Tongue (tissue), 2 donors: ENCODE data around the gene NDUFB1. TPM values are rescaled to one million over a fixed set of nuclear protein-coding genes. Genes with fewer than 3 reads are reported as not detected.

Experiments used
- DNase-seq: peaks from one replicate; pipeline ENCODE4 v3.0.0-alpha.2; 2015
- total RNA-seq: library from RNA; depleted of rRNA; stranded (reverse); fragments of >200 nt; gene quantifications from one replicate; pipeline ENCODE4 v1.2.3, GENCODE V29; 2014

The NDUFB1 gene
- total RNA-seq, 1 donor from 2014 or later: 209 TPM

DNA sequence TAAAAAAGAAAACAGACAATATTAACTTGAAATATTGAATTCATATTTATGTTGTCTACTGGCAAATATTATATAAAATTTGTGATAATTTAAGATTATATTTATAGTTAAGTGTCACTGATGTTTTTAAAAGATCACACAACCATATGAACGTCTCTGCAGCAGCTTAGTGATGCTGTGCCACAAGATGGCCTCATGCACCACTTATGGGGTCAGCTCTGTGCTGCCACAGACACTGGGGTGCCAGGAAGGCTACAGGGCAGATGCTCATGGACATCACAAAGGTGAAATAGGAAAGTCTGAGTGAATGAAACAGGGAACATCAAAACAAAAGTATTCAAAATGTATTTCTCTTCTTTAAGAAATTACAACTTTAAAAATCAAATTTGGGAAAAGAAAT lies 28.2 kb downstream of the NDUFB1 start:
- no peak for DNase-seq

DNA sequence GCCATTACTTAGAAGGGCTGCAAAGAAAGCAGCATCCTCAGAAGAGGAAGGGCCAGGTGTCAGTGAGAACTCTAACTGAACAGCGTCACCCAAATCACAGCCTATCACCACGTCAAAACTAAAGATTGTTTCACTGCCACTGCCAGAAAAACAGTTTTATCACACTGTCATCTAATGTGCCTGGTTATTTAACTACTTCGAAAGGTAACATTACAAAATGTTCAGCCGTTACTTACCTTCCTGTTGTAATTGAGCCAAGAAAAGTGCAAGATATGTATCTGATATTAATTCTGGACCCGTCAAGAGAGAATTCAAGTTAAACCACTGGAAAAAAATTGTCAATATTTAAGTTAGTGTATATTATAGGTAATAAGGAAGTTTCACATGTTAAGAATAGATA lies 33.0 kb downstream of the NDUFB1 start:
- no peak for DNase-seq

- no peak for DNase-seq
Measured at GRCh38 chr14:92074555-92074954, 47.0 kb downstream of the NDUFB1 start.

Other genes with a start within 250 kb of the NDUFB1 start
- gene FBLN5, start 174.0 kb downstream of the NDUFB1 start, total RNA-seq: 65.3 TPM
- 64.5 TPM for gene TRIP11, start 81.6 kb downstream of the NDUFB1 start, total RNA-seq
- gene ATXN3, start 15.1 kb downstream of the NDUFB1 start, total RNA-seq: 56.2 TPM
- 36.5 TPM for gene CPSF2, start 263 bp upstream of the NDUFB1 start, total RNA-seq
- 1.0 TPM for gene SLC24A4, start 201.5 kb upstream of the NDUFB1 start, total RNA-seq